ENCODE data around the gene KRT32.

GRCh38 chr17:41478237-41478636 is 11.1 kb upstream of the KRT32 start:
- TF ChIP-seq CTCF (conservative IDR thresholded peaks at IDR 0.05; ENCODE audit: low read length): no peak
- no peak for TF ChIP-seq EZH2phosphoT487 (IDR thresholded peaks at IDR 0.05; ENCODE audit: borderline replicate concordance, low read depth, low read length)
